GM12873 (cell line): Measurements from ENCODE around the gene OR6N1.

ENCODE experiments used
- CTCF ChIP-seq: IDR thresholded peaks from 2 replicates; pipeline ENCODE4 v1.5.1; 2012; ENCODE audit warnings: low read depth, mild to moderate bottlenecking, moderate library complexity, low read length, control low read depth; ENCODE audit not compliant: insufficient read depth; ENCODE audit errors: missing control alignments

OR6N1 gene

GRCh38 chr1:158752155-158752712 lies 19.8 kb downstream of the OR6N1 start:
- TF ChIP-seq CTCF = no peak

- no peak for TF ChIP-seq CTCF
Measured at GRCh38 chr1:158735848-158736247, 36.1 kb downstream of the OR6N1 start.

GRCh38 chr1:158732524-158732923 lies 39.5 kb downstream of the OR6N1 start:
- TF ChIP-seq CTCF = no peak

- no peak for TF ChIP-seq CTCF
Measured at GRCh38 chr1:158731707-158732106, 40.3 kb downstream of the OR6N1 start.

- no peak for TF ChIP-seq CTCF
Measured at GRCh38 chr1:158730453-158730852, 41.5 kb downstream of the OR6N1 start.

GRCh38 chr1:158728510-158729225 lies 43.3 kb downstream of the OR6N1 start:
- no peak for TF ChIP-seq CTCF

- TF ChIP-seq CTCF = no peak
Measured at GRCh38 chr1:158724442-158724841, 47.6 kb downstream of the OR6N1 start.
